ENCODE measurements around the gene LRRTM2. TPM values are rescaled to one million over a fixed set of nuclear protein-coding genes. Genes with fewer than 3 reads are reported as not detected.
A peak's percentile ranks its signal among the peaks of the same experiment; 100 is the strongest.

The LRRTM2 gene
- total RNA-seq, 3 donors from 2014 or later: 0.05 to 0.33 (median 0.20) TPM

- no peaks in the 10 kb centered on the region for H3K9me3 Mint-ChIP-seq
- no peak for ATAC-seq
These were observed 2.2 kb downstream of the LRRTM2 start for GRCh38 chr5:138872841-138873465.

GRCh38 chr5:138870611-138871010 is 4.5 kb downstream of the LRRTM2 start:
- DNase-seq (no peak), ATAC-seq (no peak)
- H3K4me3 Mint-ChIP-seq: no peak overlapping the region
- H3K36me3 Mint-ChIP-seq (ENCODE audit: insufficient read depth): no peaks in the 10 kb centered on the region
- H3K27me3 Mint-ChIP-seq (ENCODE audit: low read depth): peaks cover 9% of the 10 kb centered on the region
- H3K4me1 Mint-ChIP-seq (ENCODE audit: low read depth): peaks cover 12% of the 10 kb centered on the region
- H3K9me3 Mint-ChIP-seq: no peaks in the 10 kb centered on the region

More at GRCh38 chr5:138872841-138873465, 2.2 kb downstream of the LRRTM2 start:
- Mint-ChIP-seq H3K27me3 (ENCODE audit: low read depth) (peaks cover 9% of the 10 kb centered on the region), H3K4me1 (ENCODE audit: low read depth) (peaks cover 12% of the 10 kb centered on the region), H3K4me3 (no peak overlapping the region), H3K36me3 (ENCODE audit: insufficient read depth) (no peaks in the 10 kb centered on the region)
- no peak for DNase-seq

- H3K36me3 Mint-ChIP-seq (ENCODE audit: insufficient read depth): no peaks in the 10 kb centered on the region
- H3K4me3 Mint-ChIP-seq: no peak overlapping the region
- H3K27me3 Mint-ChIP-seq (ENCODE audit: low read depth): peaks cover 9% of the 10 kb centered on the region
- no peaks in the 10 kb centered on the region for H3K9me3 Mint-ChIP-seq
- DNase-seq (no peak), ATAC-seq (peak; percentile 83 to 84)
- peaks cover 12% of the 10 kb centered on the region for H3K4me1 Mint-ChIP-seq (ENCODE audit: low read depth)
These were observed 5.2 kb downstream of the LRRTM2 start for GRCh38 chr5:138869763-138870500.

GRCh38 chr5:138869038-138869437 is 6.1 kb downstream of the LRRTM2 start:
- H3K4me1 Mint-ChIP-seq (ENCODE audit: low read depth): peaks cover 12% of the 10 kb centered on the region
- DNase-seq (no peak), ATAC-seq (no peak)
- H3K9me3 Mint-ChIP-seq: peaks cover 4% of the 10 kb centered on the region
- H3K27me3 Mint-ChIP-seq (ENCODE audit: low read depth): peaks cover 9% of the 10 kb centered on the region
- H3K36me3 Mint-ChIP-seq (ENCODE audit: insufficient read depth): no peaks in the 10 kb centered on the region
- H3K4me3 Mint-ChIP-seq: no peak overlapping the region

- ATAC-seq (no peak), DNase-seq (no peak)
These were observed 8.1 kb downstream of the LRRTM2 start for GRCh38 chr5:138867011-138867410.

GRCh38 chr5:138853132-138853531 is 22.0 kb downstream of the LRRTM2 start:
- H3K4me1 Mint-ChIP-seq (ENCODE audit: low read depth): peaks cover 15% of the 10 kb centered on the region
- no peaks in the 10 kb centered on the region for H3K9me3 Mint-ChIP-seq
- peaks cover 4% of the 10 kb centered on the region for H3K27me3 Mint-ChIP-seq (ENCODE audit: low read depth)
- H3K4me3 Mint-ChIP-seq: no peak overlapping the region
- no peak for ATAC-seq
- no peak for DNase-seq
- no peaks in the 10 kb centered on the region for H3K36me3 Mint-ChIP-seq (ENCODE audit: insufficient read depth)

More at GRCh38 chr5:138867011-138867410, 8.1 kb downstream of the LRRTM2 start:
- H3K27me3 Mint-ChIP-seq (ENCODE audit: low read depth): peaks cover 4% of the 10 kb centered on the region
- H3K36me3 Mint-ChIP-seq (ENCODE audit: insufficient read depth): no peaks in the 10 kb centered on the region
- no peak overlapping the region for H3K4me3 Mint-ChIP-seq
- peaks cover 16% of the 10 kb centered on the region for H3K9me3 Mint-ChIP-seq
- H3K4me1 Mint-ChIP-seq (ENCODE audit: low read depth): peaks cover 12% of the 10 kb centered on the region

GRCh38 chr5:138850865-138851435 is 24.2 kb downstream of the LRRTM2 start:
- DNase-seq (no peak), ATAC-seq (no peak)
- H3K36me3 Mint-ChIP-seq (ENCODE audit: insufficient read depth): no peaks in the 10 kb centered on the region

GRCh38 chr5:138849882-138850281 is 25.3 kb downstream of the LRRTM2 start:
- ATAC-seq (no peak), DNase-seq (no peak)
- no peaks in the 10 kb centered on the region for H3K36me3 Mint-ChIP-seq (ENCODE audit: insufficient read depth)
- peaks cover 4% of the 10 kb centered on the region for H3K27me3 Mint-ChIP-seq (ENCODE audit: low read depth)
- H3K9me3 Mint-ChIP-seq: no peaks in the 10 kb centered on the region
- no peak overlapping the region for H3K4me3 Mint-ChIP-seq
- peaks cover 15% of the 10 kb centered on the region for H3K4me1 Mint-ChIP-seq (ENCODE audit: low read depth)

More at GRCh38 chr5:138850865-138851435, 24.2 kb downstream of the LRRTM2 start:
- Mint-ChIP-seq H3K27me3 (ENCODE audit: low read depth) (peaks cover 4% of the 10 kb centered on the region), H3K4me3 (no peak overlapping the region), H3K9me3 (no peaks in the 10 kb centered on the region), H3K4me1 (ENCODE audit: low read depth) (peaks cover 15% of the 10 kb centered on the region)

GRCh38 chr5:138849439-138849838 is 25.7 kb downstream of the LRRTM2 start:
- peaks cover 4% of the 10 kb centered on the region for H3K27me3 Mint-ChIP-seq (ENCODE audit: low read depth)
- ATAC-seq (no peak), DNase-seq (no peak)
- no peaks in the 10 kb centered on the region for H3K9me3 Mint-ChIP-seq
- H3K4me1 Mint-ChIP-seq (ENCODE audit: low read depth): peaks cover 14% of the 10 kb centered on the region
- H3K4me3 Mint-ChIP-seq: no peak overlapping the region
- no peaks in the 10 kb centered on the region for H3K36me3 Mint-ChIP-seq (ENCODE audit: insufficient read depth)

- Mint-ChIP-seq H3K4me1 (ENCODE audit: low read depth) (peaks cover 4% of the 10 kb centered on the region), H3K36me3 (ENCODE audit: insufficient read depth) (no peaks in the 10 kb centered on the region), H3K9me3 (no peaks in the 10 kb centered on the region), H3K27me3 (ENCODE audit: low read depth) (no peaks in the 10 kb centered on the region), H3K4me3 (no peak overlapping the region)
- DNase-seq (no peak), ATAC-seq (no peak)
These were observed 30.2 kb downstream of the LRRTM2 start for GRCh38 chr5:138844812-138845513.

- H3K4me1 Mint-ChIP-seq (ENCODE audit: low read depth): peaks cover 4% of the 10 kb centered on the region
- H3K36me3 Mint-ChIP-seq (ENCODE audit: insufficient read depth): no peaks in the 10 kb centered on the region
- no peak overlapping the region for H3K4me3 Mint-ChIP-seq
- ATAC-seq (no peak), DNase-seq (no peak)
- no peaks in the 10 kb centered on the region for H3K27me3 Mint-ChIP-seq (ENCODE audit: low read depth)
- H3K9me3 Mint-ChIP-seq: no peaks in the 10 kb centered on the region
These were observed 31.0 kb downstream of the LRRTM2 start for GRCh38 chr5:138844125-138844461.

GRCh38 chr5:138843316-138844124 is 31.6 kb downstream of the LRRTM2 start:
- Mint-ChIP-seq H3K27me3 (ENCODE audit: low read depth) (no peaks in the 10 kb centered on the region), H3K4me1 (ENCODE audit: low read depth) (peaks cover 2% of the 10 kb centered on the region), H3K36me3 (ENCODE audit: insufficient read depth) (no peaks in the 10 kb centered on the region), H3K4me3 (no peak overlapping the region), H3K9me3 (no peaks in the 10 kb centered on the region)
- ATAC-seq (no peak), DNase-seq (no peak)

GRCh38 chr5:138841531-138841930 is 33.6 kb downstream of the LRRTM2 start:
- Mint-ChIP-seq H3K27me3 (ENCODE audit: low read depth) (no peaks in the 10 kb centered on the region), H3K4me3 (no peak overlapping the region), H3K4me1 (ENCODE audit: low read depth) (no peaks in the 10 kb centered on the region), H3K9me3 (no peaks in the 10 kb centered on the region), H3K36me3 (ENCODE audit: insufficient read depth) (no peaks in the 10 kb centered on the region)
- no peak for DNase-seq
- ATAC-seq: no peak

- Mint-ChIP-seq H3K4me1 (ENCODE audit: low read depth) (no peaks in the 10 kb centered on the region), H3K27me3 (ENCODE audit: low read depth) (no peaks in the 10 kb centered on the region), H3K4me3 (no peak overlapping the region), H3K9me3 (no peaks in the 10 kb centered on the region), H3K36me3 (ENCODE audit: insufficient read depth) (no peaks in the 10 kb centered on the region)
- ATAC-seq (no peak), DNase-seq (no peak)
These were observed 35.0 kb downstream of the LRRTM2 start for GRCh38 chr5:138840103-138840502.

Data from activated T-cell treated with anti-CD3 and anti-CD28 coated beads, Interleukin-2, amount 50 U/mL, for 4 hours (primary cell).